PC-9 (cell line): ENCODE measurements around the gene PAPSS1.

ENCODE experiments used
- CTCF ChIP-seq: fragments of 200-600 bp; sonication (generic); conservative IDR thresholded peaks from 2 replicates; pipeline ENCODE4 v1.6.1; 2017; ENCODE audit warnings: mixed run types, antibody characterized with exemption, mild to moderate bottlenecking, moderate library complexity
- EZH2 ChIP-seq: fragments of 200-600 bp; sonication (generic); IDR thresholded peaks from 2 replicates; pipeline ENCODE4 v1.8.0; 2017; ENCODE audit warnings: antibody characterized with exemption, low read depth

DNA sequence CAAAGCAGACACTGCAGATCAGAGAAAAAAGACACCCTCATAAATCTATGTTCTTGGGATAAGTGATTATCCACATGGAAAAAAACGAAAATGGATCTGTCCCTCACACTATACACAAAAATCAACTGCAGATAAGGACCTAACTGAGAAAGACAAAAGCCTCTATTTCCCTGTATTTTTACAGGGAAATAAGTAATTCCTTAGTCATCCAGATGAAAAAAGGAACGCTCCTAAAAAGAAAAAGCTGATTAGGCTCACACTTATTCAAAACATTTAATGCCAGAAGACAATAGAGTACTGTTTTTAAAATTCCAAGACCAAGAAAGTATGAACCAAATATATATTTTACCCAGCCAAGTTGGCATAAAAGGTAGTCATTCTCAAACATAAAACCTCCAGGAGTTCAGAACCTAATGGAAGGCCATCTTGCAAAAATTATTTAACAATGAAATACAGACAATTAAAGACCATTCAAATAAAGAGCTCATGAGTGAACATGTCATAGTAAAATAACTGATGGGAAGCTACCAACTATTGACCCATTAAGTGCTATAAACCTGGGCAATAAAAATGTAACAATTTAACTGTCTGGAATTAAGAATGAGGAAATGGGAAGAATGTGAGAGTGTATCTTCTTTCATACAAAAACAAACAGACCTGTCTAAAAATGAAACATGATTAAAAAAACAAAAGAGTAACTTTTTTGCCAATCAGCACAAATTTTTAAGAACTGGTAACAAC, 20.4 kb downstream of the PAPSS1 start:
- TF ChIP-seq CTCF (no peak), EZH2 (no peak)
